ENCODE measurements around the gene MROH8.

Gene MROH8

GRCh38 chr20:37223053-37223452, 43.7 kb upstream of the MROH8 start (continued):
- TF ChIP-seq ZNF565 (CRISPR knock-in tag; conservative IDR thresholded peaks at IDR 0.05; ENCODE audit: low read depth) (no peak), PPARA (CRISPR knock-in tag; IDR thresholded peaks at IDR 0.05; ENCODE audit: borderline replicate concordance) (no peak)

- no peak for ATAC-seq
- TF ChIP-seq ZNF565 (CRISPR knock-in tag; conservative IDR thresholded peaks at IDR 0.05; ENCODE audit: low read depth) (no peak), RARB (CRISPR knock-in tag; IDR thresholded peaks at IDR 0.05) (no peak), CREB5 (CRISPR knock-in tag; IDR thresholded peaks at IDR 0.05; ENCODE audit: low read depth) (no peak), PPARA (CRISPR knock-in tag; IDR thresholded peaks at IDR 0.05; ENCODE audit: borderline replicate concordance) (no peak)
Measured at GRCh38 chr20:37222086-37222485, 42.7 kb upstream of the MROH8 start.

- no peak for TF ChIP-seq ARNTL (CRISPR knock-in tag; IDR thresholded peaks at IDR 0.05; ENCODE audit: borderline replicate concordance, low read depth)
- TF ChIP-seq SNAI2 (CRISPR knock-in tag; IDR thresholded peaks at IDR 0.05), result no peak
- TF ChIP-seq PATZ1 (CRISPR knock-in tag; IDR thresholded peaks at IDR 0.05; ENCODE audit: borderline replicate concordance), result no peak
- TF ChIP-seq CSDC2 (CRISPR knock-in tag; IDR thresholded peaks at IDR 0.05), result no peak
- no peak for TF ChIP-seq PPARA (CRISPR knock-in tag; IDR thresholded peaks at IDR 0.05; ENCODE audit: borderline replicate concordance)
- no peak for TF ChIP-seq ZFP30 (CRISPR knock-in tag; IDR thresholded peaks at IDR 0.05)
- no peak for TF ChIP-seq CREB5 (CRISPR knock-in tag; IDR thresholded peaks at IDR 0.05; ENCODE audit: low read depth)
- TF ChIP-seq POU6F1 (CRISPR knock-in tag; IDR thresholded peaks at IDR 0.05; ENCODE audit: borderline replicate concordance, low read depth), result no peak
- TF ChIP-seq ZNF8 (CRISPR knock-in tag; IDR thresholded peaks at IDR 0.05), result no peak
- TF ChIP-seq GLIS3 (CRISPR knock-in tag; IDR thresholded peaks at IDR 0.05), result no peak
- no peak for TF ChIP-seq BACH2 (CRISPR knock-in tag; IDR thresholded peaks at IDR 0.05; ENCODE audit: borderline replicate concordance)
- TF ChIP-seq ZNF565 (CRISPR knock-in tag; conservative IDR thresholded peaks at IDR 0.05; ENCODE audit: low read depth), result no peak
- TF ChIP-seq TSHZ2 (CRISPR knock-in tag; IDR thresholded peaks at IDR 0.05), result no peak
- TF ChIP-seq TCF4 (CRISPR knock-in tag; IDR thresholded peaks at IDR 0.05; ENCODE audit: borderline replicate concordance), result no peak
- no peak for TF ChIP-seq TOX (CRISPR knock-in tag; IDR thresholded peaks at IDR 0.05; ENCODE audit: borderline replicate concordance)
- TF ChIP-seq ZFP3 (CRISPR knock-in tag; IDR thresholded peaks at IDR 0.05), result no peak
- TF ChIP-seq ZC3H10 (CRISPR knock-in tag; IDR thresholded peaks at IDR 0.05), result no peak
- TF ChIP-seq ZNF70 (CRISPR knock-in tag; IDR thresholded peaks at IDR 0.05), result no peak
- TF ChIP-seq OSR1 (CRISPR knock-in tag; IDR thresholded peaks at IDR 0.05), result no peak
- TF ChIP-seq CSRNP3 (CRISPR knock-in tag; IDR thresholded peaks at IDR 0.05), result no peak
- ATAC-seq, result no peak
Measured at GRCh38 chr20:37220731-37221130, 41.4 kb upstream of the MROH8 start.

All from SK-N-SH treated with all-trans-retinoic acid at 6 μM for 48 hours (cell line).